GM23248 (cell line): ENCODE measurements around the gene ADAMTS17.

Source experiments
- EZH2 ChIP-seq: fragments of 200-600 bp; sonication (generic); IDR thresholded peaks from 2 replicates; pipeline ENCODE4 v1.6.1; 2018; ENCODE audit warnings: antibody characterized with exemption, mild to moderate bottlenecking; ENCODE audit not compliant: insufficient read depth, poor library complexity, severe bottlenecking
- EZH2phosphoT487 ChIP-seq: fragments of 200-600 bp; sonication (generic); IDR thresholded peaks from 2 replicates; pipeline ENCODE4 v1.6.1; 2018; ENCODE audit warnings: antibody characterized with exemption, moderate library complexity, mild to moderate bottlenecking, low read depth; ENCODE audit not compliant: insufficient read depth

DNA sequence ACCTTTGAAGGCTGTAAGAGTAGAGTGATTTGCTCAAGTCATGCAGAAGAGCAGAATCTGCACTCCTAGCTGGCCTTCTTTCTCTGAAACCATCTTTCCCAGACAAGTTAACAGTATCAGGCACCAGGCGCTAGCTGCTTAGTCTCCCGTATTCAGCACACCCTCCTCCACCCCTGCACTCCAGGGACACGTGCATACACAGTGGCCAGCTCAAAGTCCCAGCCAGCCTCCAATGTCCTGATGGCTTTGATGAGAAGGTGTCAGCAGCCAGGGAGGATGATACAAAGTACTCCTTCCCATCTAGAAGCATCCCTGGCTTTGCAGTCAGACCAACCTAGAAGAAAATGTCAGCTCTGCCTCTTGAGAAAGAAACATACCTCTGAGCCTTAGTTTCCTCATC is 177.8 kb downstream of the ADAMTS17 start:
- TF ChIP-seq EZH2 (no peak), EZH2phosphoT487 (no peak)
